ENCODE results near the gene RUSC1.

- TF ChIP-seq EZH2phosphoT487 (IDR thresholded peaks at IDR 0.05; ENCODE audit: insufficient read depth, low read depth) (no peak), EZH2 (IDR thresholded peaks at IDR 0.05; ENCODE audit: insufficient read depth, poor library complexity, severe bottlenecking) (no peak)
Measured at GRCh38 chr1:155307247-155307740, 13.4 kb upstream of the RUSC1 start.
